Adipocyte (in vitro differentiated cells): ENCODE data around the gene TIAM2.
A peak's percentile ranks its signal among the peaks of the same experiment; 100 is the strongest.
"Not testable (repeated sequence)": the region's sequence is repeated elsewhere in the genome, so short reads cannot be mapped to it uniquely, and the experiment has no call there.

Experiments used
- DNase-seq: peaks from one replicate; pipeline ENCODE4 v3.0.0-alpha.2; 2015; ENCODE audit warnings: low read depth
- H3K27me3 ChIP-seq: replicated peaks from 2 replicates; pipeline ENCODE4 v1.7.0; 2013; ENCODE audit warnings: mild to moderate bottlenecking, low read length, moderate library complexity; ENCODE audit not compliant: control insufficient read depth, insufficient read depth
- H3K36me3 ChIP-seq: 2 replicates; pipeline ENCODE4 v1.7.0; 2013; ENCODE audit warnings: low read length, mild to moderate bottlenecking, moderate library complexity; ENCODE audit not compliant: control insufficient read depth, insufficient read depth, severe bottlenecking
- H3K4me1 ChIP-seq: 2 replicates; pipeline ENCODE4 v1.7.0; 2013; ENCODE audit warnings: mild to moderate bottlenecking, low read length, moderate library complexity; ENCODE audit not compliant: control insufficient read depth, insufficient read depth
- H3K4me3 ChIP-seq: 2 replicates; pipeline ENCODE4 v1.7.0; 2013; ENCODE audit warnings: mild to moderate bottlenecking, low read length, moderate library complexity
- H3K9ac ChIP-seq: 2 replicates; pipeline ENCODE4 v1.7.0; 2013; ENCODE audit warnings: mild to moderate bottlenecking, low read length, moderate library complexity
- H3K9me3 ChIP-seq: 2 replicates; pipeline ENCODE4 v1.7.0; 2013; ENCODE audit warnings: mild to moderate bottlenecking, low read length, moderate library complexity; ENCODE audit not compliant: control insufficient read depth

TIAM2 gene

DNA sequence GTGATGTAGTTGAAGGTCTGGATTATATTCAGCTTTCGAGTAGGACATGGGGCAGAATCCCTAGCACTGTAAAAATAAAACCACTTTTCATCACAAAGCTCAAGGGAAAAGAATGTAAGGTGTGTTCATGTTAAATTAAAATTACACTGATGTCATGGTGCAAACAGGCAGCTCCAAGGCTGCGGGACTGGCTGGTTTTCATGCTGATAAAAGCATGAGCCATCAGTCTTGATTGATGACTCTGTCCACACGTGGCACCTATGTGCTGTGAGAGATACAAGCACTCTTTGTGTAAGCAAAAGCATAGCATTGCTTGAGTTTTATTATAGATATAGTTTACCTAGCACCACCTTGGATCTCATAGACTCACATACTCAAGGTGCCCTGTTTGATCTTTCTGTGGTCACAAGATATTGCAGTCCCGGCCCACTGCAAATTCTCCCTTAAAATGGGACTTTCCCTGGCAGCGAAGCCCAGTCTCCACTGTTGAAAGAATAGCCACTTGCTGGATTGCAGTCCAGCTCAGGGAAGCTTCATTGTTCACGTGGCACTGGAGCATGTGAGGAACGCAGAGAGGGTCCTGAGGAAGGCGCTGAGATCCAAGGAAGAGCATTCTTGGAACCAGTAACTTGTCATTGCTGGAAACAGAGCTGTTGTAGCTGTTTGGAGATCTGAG, 90.6 kb downstream of the TIAM2 start:
- DNase-seq = no peak
- Histone ChIP-seq H3K36me3 (no peaks in the 10 kb centered on the region), H3K9ac (no peak overlapping the region), H3K4me3 (no peak overlapping the region), H3K9me3 (no peaks in the 10 kb centered on the region), H3K27me3 (no peaks in the 10 kb centered on the region), H3K4me1 (peaks cover 14% of the 10 kb centered on the region)

DNA sequence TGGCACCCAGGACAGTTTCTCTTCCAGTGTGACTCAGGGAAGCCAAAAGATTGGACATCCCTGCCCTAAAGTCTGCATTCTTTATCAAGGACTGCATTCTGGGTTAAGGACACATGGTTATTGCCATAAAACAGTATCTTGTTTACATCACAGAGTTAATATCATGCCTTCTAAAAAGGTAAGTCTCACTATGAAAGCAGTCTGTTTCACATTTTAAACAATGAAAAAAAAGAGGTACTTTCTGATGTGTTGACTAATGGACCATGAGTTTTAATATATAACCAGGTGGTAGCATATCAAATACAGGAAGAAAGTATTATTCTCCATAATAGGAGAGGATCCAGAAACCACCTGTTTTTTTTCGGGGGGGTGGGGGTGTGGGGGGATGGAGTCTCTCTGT, 93.7 kb downstream of the TIAM2 start:
- peaks cover 10% of the 10 kb centered on the region for H3K4me1 ChIP-seq
- no peak for DNase-seq
- H3K4me3 ChIP-seq = no peak overlapping the region
- no peaks in the 10 kb centered on the region for H3K36me3 ChIP-seq
- H3K9ac ChIP-seq = no peak overlapping the region
- no peaks in the 10 kb centered on the region for H3K27me3 ChIP-seq
- no peaks in the 10 kb centered on the region for H3K9me3 ChIP-seq

DNA sequence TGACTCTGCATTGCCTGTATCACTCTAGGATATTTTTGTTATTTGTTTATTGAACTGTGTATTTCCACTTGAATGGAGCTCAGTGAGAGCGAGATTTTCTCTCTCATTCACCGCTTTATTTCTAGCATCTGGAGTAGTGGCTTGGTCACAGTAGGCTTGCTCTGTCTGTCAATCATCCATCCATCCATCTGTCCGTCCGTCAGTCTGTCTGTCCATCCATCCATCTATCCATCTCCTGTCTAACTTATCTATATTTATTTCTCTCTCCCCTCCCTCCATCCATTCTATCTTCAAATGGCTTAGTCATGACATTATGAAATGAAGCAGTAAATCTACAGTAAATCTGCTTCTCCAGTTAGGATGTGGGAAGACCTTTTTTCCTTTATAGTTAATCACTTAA, 94.6 kb downstream of the TIAM2 start:
- H3K27me3 ChIP-seq = no peaks in the 10 kb centered on the region

DNA sequence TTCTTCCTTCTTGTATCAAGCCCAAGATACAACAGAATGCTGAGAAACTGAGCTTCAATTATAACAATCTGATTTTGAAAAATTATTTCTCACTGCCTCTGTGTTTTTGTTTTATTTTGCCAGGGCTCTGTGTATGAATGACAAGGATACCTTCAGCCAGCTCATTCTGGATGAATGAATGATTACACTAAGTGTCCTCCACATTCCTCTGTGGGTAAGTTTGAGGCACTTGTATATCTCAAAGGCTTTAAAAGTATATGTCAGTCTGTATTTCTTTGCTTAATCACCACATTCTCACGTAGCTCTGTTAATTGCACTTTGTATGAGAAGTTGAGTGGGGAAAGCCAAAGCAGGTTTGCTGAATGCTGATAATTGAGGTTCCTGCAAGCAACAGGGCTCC, 95.1 kb downstream of the TIAM2 start:
- H3K9me3 ChIP-seq = no peaks in the 10 kb centered on the region
- no peak for DNase-seq
- H3K9ac ChIP-seq = no peak overlapping the region
- no peaks in the 10 kb centered on the region for H3K36me3 ChIP-seq
- H3K27me3 ChIP-seq = no peaks in the 10 kb centered on the region
- peaks cover 7% of the 10 kb centered on the region for H3K4me1 ChIP-seq
- H3K4me3 ChIP-seq = no peak overlapping the region

More for the DNA sequence above, 94.6 kb downstream of the TIAM2 start:
- no peak for DNase-seq
- H3K36me3 ChIP-seq = no peaks in the 10 kb centered on the region
- H3K4me3 ChIP-seq = no peak overlapping the region
- peaks cover 8% of the 10 kb centered on the region for H3K4me1 ChIP-seq
- no peak overlapping the region for H3K9ac ChIP-seq
- H3K9me3 ChIP-seq = no peaks in the 10 kb centered on the region

DNA sequence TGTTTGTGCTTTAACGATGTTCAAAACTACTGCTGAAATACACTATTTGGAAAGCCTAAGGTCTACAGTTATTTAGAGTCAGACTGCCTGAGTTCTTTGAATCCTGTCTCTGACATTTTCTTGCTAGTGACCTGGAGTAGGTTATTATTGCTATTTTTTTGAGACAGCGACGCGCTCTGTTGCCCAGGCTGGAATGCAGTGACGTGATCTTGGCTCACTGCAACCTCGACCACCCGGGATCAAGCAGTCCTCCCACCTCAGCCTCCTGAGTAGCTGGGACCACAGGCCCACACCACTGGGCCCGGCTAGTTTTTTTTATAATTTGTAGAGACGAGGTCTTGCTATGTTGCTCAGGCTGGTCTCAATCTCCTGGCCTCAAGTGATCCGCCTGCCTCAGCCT, 96.6 kb downstream of the TIAM2 start:
- Histone ChIP-seq H3K9me3 (no peaks in the 10 kb centered on the region), H3K9ac (no peak overlapping the region), H3K36me3 (no peaks in the 10 kb centered on the region), H3K27me3 (no peaks in the 10 kb centered on the region), H3K4me3 (no peak overlapping the region), H3K4me1 (peaks cover 2% of the 10 kb centered on the region)
- no peak for DNase-seq

DNA sequence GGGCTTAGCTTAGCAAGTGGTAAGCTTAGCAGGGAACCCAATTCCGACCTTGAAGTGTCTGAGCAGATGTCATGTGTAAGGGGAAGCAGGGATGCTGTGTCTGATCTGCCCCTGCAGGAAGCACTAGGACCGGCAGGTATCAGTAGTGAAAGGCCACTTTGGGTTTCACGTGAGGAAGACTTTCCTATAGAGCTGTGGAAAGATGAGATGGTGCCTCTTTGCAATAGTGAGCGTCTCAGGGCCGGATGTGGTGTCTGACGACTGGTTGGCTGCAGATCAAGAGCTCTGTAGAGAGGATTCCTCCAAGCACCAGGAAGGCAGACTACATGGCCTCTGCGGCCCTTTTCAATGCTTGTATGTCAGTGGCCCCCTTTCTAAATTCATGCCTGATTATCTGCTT, 98.3 kb downstream of the TIAM2 start:
- no peaks in the 10 kb centered on the region for H3K27me3 ChIP-seq
- no peaks in the 10 kb centered on the region for H3K36me3 ChIP-seq
- DNase-seq = no peak
- no peak overlapping the region for H3K9ac ChIP-seq
- H3K4me1 ChIP-seq = peaks cover 2% of the 10 kb centered on the region
- no peak overlapping the region for H3K4me3 ChIP-seq
- H3K9me3 ChIP-seq = no peaks in the 10 kb centered on the region

DNA sequence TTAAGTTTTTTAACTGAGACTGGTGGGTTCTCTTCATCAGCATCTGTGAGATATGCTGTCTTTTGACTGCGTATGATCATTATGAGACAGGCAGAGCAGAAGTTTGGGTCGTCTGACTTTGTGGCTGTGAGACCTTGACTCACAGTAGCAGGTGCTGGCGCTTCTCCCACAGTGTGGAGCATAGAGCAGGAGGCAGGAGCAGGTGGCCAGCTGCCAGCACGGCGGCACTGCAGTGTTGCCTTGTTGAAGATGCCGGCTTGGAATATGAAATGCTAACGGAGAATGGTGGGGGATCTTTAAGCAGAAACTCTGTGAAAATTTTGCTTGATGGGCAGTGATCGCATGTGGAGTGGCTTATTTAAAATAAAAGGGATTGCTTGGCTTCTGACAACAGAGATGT, 105.0 kb downstream of the TIAM2 start:
- no peaks in the 10 kb centered on the region for H3K9me3 ChIP-seq
- H3K4me1 ChIP-seq = peaks cover 11% of the 10 kb centered on the region
- DNase-seq = no peak
- no peak overlapping the region for H3K4me3 ChIP-seq
- no peaks in the 10 kb centered on the region for H3K36me3 ChIP-seq
- H3K9ac ChIP-seq = no peak overlapping the region
- no peaks in the 10 kb centered on the region for H3K27me3 ChIP-seq

DNA sequence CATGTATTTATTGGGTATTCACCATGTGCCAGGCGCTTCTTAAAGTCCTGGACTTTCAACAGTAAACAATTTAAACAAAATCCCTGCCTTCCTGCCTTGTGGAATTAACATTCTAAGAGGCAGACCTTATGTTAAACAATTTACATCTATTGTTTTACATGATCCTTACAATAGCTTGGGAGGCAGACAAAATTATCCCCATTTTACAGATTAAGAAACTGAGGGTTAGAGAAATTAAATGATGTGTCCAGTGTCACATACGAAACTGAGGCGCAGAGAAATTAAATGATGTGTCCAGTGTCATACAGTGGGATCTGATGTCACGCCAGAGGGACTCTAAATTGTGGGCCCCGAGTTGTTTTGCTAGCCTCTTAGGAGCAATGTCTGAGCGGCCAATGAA, 105.5 kb downstream of the TIAM2 start:
- no peak for DNase-seq
- Histone ChIP-seq H3K27me3 (no peaks in the 10 kb centered on the region), H3K4me1 (peaks cover 11% of the 10 kb centered on the region), H3K9ac (no peak overlapping the region), H3K4me3 (no peak overlapping the region), H3K9me3 (no peaks in the 10 kb centered on the region), H3K36me3 (no peaks in the 10 kb centered on the region)

DNA sequence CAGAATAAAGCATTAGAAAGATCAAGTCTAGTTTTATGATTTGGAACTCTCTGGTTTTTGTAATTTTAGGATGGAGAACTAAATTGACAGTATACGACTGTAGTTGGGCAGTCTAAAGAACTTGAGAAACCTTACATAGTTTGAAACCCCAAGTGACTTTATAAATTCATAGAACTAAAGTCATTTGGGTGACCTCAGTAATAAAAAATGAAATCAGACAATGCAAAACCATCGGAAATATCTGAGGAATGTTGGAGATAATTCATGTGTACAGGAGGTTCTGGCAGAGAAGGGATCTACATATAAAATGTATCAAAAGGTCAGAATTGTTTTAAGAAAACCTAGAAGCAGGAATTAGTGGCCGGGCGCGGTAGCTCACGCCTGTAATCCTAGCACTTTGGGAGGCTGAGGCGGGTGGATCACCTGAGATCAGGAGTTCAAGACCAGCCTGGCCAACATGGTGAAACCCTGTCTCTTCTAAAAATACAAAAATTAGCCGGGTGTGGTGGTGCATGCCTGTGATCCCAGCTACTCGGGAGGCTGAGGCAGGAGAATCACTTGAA, 108.0 kb downstream of the TIAM2 start:
- not testable (repeated sequence) for H3K9ac ChIP-seq, H3K27me3 ChIP-seq, H3K9me3 ChIP-seq, H3K4me3 ChIP-seq, H3K36me3 ChIP-seq
- peak; percentile 71 for DNase-seq
- H3K4me1 ChIP-seq = peaks cover 22% of the 10 kb centered on the region

DNA sequence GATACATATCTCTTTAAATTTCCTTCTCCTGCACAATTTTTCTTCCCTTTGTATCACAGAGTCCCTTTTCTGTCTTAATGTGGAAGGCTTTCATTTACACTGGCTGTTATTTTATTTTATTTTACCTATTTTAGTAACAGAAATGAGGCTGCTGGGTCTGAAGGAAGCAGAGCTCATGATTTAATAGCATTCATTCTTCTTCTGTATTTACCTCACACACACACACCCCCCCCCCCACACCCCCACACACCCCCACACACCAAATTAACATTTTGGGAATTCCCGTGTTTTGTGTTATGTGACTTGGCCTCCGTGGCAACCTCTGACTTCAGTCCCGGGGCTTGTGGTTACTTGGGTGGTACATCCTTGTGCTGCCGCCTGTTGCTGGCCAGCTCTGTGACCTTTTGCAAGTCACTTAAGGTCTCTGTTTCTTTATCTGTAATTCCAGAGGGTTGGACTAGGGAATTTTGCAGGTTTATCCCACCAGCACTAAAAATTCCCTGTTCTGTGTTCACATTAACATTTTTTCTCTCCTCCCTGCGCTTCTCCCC, 108.8 kb downstream of the TIAM2 start:
- no peaks in the 10 kb centered on the region for H3K36me3 ChIP-seq
- H3K4me1 ChIP-seq = peaks cover 22% of the 10 kb centered on the region
- H3K4me3 ChIP-seq = no peak overlapping the region
- DNase-seq = no peak
- no peaks in the 10 kb centered on the region for H3K27me3 ChIP-seq
- H3K9ac ChIP-seq = no peak overlapping the region
- no peaks in the 10 kb centered on the region for H3K9me3 ChIP-seq

DNA sequence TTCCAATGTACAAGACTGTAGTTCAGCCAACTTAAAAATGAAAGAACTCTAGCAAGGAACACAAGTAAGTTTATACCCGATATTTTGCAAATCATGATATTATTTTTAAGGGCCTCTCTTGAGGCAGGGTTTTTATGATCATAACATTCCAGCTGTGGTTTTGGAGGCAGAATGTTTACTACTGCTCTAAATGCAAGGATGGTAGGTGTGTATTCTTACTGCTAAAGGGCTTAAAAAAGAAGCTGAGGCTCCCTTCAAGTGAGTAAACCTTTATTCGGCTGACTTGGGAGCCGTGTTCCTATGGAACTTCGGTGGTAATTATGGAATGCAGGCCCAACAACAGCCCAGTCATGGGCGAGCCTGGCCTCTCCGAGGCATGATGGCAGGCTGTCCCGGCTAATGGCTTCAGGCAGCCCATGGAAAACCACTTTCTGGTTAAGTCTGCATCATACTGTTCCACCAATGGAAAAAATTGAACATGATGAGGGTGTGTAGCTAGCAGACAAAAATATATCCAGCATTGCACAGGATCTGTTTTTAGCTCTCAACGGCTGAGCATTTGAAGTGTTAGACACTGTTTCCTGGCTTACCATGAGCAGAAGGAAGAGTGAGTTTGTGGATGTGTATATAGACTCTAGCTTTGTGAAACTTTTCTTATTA, 111.5 kb downstream of the TIAM2 start:
- H3K36me3 ChIP-seq = no peaks in the 10 kb centered on the region
- no peak overlapping the region for H3K9ac ChIP-seq
- peaks cover 22% of the 10 kb centered on the region for H3K4me1 ChIP-seq
- H3K27me3 ChIP-seq = no peaks in the 10 kb centered on the region
- no peak for DNase-seq
- H3K9me3 ChIP-seq = no peaks in the 10 kb centered on the region
- peak overlapping the region; percentile 11 for H3K4me3 ChIP-seq
